ENCODE results near the gene CES5A. TPM values are rescaled to one million over a fixed set of nuclear protein-coding genes. Genes with fewer than 3 reads are reported as not detected.
A peak's percentile ranks its signal among the peaks of the same experiment; 100 is the strongest.
"Not testable (repeated sequence)": the region's sequence is repeated elsewhere in the genome, so short reads cannot be mapped to it uniquely, and the experiment has no call there.

Gene CES5A
- total RNA-seq, 1 donor from 2014 or later = 0.51 TPM

DNA sequence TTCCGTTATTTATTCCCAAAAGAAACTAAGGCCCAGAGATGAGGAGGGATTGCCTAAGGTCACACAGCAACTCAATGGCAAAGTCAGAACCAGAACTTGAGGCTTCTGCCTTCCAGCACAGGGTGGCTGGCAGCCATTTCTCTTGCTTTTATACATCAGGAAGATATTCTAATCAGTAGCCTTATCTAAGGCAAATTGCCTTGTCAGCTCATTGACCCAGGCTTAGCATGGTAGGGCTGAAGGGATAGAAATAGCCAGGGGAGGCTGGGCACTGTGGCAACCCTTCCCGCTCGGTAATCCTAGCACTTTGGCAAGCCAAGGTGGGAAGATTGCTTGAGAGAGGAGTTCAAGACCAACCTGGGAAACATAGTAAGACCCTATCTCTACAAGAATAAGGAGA, 40.0 kb downstream of the CES5A start:
- intact Hi-C loops (cut with DNase I); DNase-seq (ENCODE audit: missing footprints): not testable (repeated sequence)

GRCh38 chr16:55834049-55834448, 41.1 kb downstream of the CES5A start:
- ATAC-seq (no peak), DNase-seq (ENCODE audit: missing footprints) (no peak)
- intact Hi-C loops (cut with DNase I) = no loop called here

More for the DNA sequence above, 40.0 kb downstream of the CES5A start:
- ATAC-seq = not testable (repeated sequence)

DNA sequence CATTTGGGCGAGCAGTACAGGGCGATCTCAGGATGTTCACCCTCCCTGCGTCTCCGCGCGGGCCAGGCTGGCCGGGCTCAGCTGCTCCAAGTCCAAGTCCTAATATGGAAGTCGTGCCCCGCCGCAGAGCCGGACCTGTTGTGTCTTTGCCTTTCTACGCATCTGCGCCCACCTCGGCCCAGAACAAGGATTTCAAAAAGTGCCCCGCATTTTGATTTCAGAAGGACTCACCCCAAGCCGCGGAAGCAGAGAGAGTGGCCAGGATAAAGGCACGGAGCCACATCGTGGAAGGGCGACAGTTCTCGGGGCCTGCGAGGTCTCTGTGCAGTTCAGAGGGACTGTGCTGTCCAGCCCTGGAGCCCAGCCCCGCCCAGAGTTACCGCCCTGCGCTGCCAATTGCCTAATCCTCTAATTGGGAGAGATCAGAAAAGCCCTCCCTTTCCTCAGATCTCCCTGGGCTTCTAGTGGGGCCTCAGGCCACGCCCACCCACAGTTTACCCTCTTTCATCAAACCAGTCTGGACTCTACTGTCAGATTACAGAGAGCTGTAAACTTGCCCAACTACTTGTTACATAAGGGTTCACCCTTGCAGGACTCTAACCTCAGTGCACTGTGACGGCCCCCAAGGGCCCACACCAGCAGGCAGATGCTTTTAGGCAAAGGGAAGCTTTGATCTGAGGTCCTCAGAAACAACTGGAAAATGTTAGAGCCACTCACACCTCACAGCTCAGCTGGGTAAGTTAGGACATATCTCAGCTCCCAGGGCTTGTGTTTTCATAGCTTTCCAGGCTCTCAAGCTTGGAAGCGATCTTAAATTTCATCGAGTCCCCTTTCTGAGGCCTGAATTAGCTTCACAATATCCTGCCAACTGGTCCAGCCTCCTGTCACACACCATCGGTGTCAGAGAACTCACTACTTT, 42.1 kb downstream of the CES5A start, which contains the start of gene CES1:
Gene CES1 (minus strand): TSS at position 324 of the 919 bp plus-strand sequence. CDS start 41 bp downstream, at position 283.
- intact Hi-C loops (cut with DNase I) = loop anchor here (2.0 kb wide), 1 partner anchor 72 kb away; no protein-coding TSS in a partner anchor
- DNase-seq (ENCODE audit: missing footprints) = peak; percentile 92
- peak; percentile 91 for ATAC-seq

- intact Hi-C loops (cut with DNase I) = loop anchor here (2.0 kb wide), 1 partner anchor 72 kb away; no protein-coding TSS in a partner anchor
- ATAC-seq (no peak), DNase-seq (ENCODE audit: missing footprints) (no peak)
These were observed 42.8 kb downstream of the CES5A start for GRCh38 chr16:55832425-55832772.

DNA sequence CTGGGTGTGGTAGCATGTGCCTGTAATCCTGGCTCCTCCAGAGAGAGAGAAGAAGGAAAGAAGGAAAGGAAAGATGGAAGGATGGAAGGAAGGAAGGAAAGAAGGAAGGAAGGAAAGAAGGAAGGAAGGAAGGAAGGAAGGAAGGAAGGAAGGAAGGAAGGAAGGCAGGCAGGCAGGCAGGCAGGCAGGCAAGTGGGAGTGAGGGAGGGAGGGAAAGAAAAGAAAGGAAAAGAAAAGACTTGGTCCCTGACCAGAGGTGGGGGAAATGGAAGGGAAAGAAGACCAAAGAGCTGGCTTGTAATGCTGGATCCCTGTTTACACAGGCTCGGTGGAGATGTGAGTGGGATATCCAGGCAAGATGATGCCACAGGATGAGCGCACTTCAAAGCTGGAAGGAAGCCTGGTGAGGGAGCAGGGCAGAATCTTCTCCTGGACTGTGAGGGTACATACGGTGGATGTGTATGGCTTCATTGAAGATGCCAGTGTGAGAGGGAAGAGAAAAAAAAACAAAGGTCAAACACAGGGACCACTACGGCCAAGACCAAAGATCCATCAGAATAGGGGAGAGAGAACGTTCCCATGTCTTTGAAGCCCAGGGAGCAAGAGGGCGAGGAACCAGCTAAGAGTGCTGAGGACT, 44.4 kb downstream of the CES5A start:
- ATAC-seq (no peak), DNase-seq (ENCODE audit: missing footprints) (no peak)
- intact Hi-C loops (cut with DNase I) = no loop called here

DNA sequence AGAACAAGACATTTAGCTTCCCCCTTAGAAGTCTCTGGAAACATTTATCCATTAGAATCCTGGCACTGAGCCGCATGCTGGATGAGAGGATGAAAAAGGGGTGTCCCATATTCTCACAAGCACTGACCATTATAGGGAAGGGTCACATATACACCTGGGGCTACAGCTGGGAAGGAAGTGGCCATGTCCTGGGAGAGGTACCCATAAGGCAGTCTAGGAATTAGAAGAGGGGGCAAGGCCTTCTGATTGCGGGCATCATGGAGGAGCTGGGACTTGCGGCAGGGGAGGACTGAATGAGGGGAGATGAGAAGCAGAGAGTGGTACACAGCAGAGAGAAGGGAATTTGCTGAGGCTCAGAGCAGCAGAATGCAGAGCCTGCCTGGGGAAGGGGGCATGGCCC, 45.9 kb downstream of the CES5A start:
- intact Hi-C loops (cut with DNase I); DNase-seq (ENCODE audit: missing footprints); ATAC-seq: not testable (repeated sequence)

- ATAC-seq (no peak), DNase-seq (ENCODE audit: missing footprints) (no peak)
- intact Hi-C loops (cut with DNase I) = no loop called here
These were observed 46.5 kb downstream of the CES5A start for GRCh38 chr16:55828680-55829079.

DNA sequence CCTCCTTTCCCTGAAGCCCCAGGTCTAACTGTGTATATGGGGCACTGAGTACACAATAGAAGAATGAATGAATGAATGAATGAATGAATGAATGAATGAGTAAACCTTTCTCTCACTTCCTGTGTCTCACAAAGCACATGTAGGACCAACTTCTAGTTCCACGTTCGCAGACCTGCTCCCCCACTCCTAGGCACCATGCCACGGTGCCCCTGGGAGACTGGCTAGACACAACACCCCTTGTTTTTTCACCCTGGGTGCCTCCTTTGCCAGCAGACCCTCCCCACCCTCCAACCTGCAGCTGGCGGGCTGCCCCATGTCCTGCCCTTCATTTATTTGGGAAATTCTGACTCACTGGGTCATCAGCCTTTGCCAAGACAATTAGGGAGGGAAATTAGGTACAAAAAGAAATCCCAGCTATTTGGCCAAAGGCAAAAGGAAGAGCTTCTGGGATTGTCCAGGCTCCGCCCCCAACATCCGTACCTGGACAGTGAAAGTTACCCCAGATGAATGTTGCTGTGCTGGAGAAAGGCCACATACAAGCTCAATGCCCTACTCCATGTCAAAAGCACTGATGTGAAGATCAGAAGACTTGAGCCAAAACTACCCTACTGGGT, 50.0 kb downstream of the CES5A start:
- intact Hi-C loops (cut with DNase I) = no loop called here
- DNase-seq (ENCODE audit: missing footprints) (no peak), ATAC-seq (no peak)

DNA sequence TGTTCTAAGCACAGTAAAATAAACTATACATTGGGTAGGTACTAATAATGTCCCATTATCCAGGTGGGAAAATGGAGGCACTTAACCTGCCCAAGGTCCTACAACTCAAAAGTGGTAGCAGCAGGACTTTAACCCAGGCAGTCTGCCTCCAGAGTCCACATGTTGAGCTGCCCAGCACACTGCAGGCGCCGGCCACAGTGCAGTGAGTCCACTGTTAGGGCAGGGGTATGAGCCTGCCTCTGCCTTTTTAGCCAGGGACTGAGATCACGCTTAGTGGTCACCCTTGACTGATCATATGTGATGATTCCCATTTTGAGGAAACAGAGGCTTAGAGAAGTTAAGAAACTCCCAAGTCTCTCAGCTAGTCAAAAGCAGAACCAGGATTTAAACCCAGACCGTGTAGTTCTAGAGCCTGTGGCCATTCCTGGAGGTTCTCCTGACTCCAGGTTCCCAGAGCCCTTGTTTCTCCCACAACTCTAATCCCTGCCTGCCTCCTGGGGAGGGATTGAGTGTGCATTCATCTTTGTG, 50.6 kb downstream of the CES5A start:
- intact Hi-C loops (cut with DNase I) = no loop called here
- no peak for DNase-seq (ENCODE audit: missing footprints)
- no peak for ATAC-seq

DNA sequence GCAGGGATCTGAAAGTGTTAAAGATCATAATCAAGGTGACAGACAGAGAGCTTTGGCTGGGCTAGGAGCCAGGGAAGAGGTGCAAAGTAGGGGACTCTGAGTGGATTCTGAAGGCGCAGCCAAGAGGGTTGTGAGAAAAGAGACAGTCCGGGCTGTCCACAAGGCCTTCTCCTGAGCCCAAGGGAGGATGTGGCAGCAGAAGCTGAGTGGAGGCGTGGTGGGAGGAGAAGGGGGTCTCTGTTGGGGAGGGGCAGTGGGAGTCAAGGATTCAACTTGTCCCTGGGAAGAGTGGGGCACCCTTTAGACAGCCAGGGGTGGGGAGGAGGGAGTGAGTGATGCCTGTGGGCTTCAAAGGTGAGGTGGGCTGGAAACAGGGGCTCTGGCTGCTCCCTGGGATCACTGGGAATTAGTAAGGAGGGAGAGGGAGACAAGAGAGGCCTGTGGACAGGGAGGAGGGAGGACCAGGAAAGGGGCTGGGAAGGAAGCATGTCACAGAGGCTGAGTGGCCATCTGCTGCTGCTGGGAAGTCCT, 52.8 kb downstream of the CES5A start:
- intact Hi-C loops (cut with DNase I) = no loop called here
- DNase-seq (ENCODE audit: missing footprints) (no peak), ATAC-seq (no peak)

- DNase-seq (ENCODE audit: missing footprints) = no peak
- ATAC-seq = no peak
- intact Hi-C loops (cut with DNase I) = no loop called here
These were observed 54.0 kb downstream of the CES5A start for GRCh38 chr16:55821210-55821609.

GRCh38 chr16:55820615-55821014, 54.6 kb downstream of the CES5A start:
- no peak for DNase-seq (ENCODE audit: missing footprints)
- intact Hi-C loops (cut with DNase I) = no loop called here
- no peak for ATAC-seq

GRCh38 chr16:55817236-55817912, 57.8 kb downstream of the CES5A start:
- ATAC-seq (no peak), DNase-seq (ENCODE audit: missing footprints) (no peak)
- intact Hi-C loops (cut with DNase I) = no loop called here

DNA sequence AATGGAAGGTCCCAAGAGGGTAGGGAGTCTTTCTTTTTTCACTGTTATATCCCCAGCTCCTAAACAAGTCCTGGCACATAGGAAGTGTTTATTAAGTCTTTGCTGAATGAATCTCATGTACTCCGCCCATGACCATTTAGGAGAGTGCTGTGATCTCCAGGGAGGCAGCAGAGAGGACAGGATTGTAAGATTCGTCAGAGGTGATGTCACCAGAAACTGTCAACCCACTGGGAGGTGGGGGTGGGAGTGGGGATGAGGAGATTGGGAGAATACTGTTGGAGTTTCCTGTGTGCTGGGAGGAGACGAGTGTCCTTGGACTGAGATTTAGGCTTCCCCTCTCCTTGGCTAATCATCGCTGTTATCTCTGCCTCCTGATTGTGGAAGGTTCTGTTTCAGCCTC, 59.0 kb downstream of the CES5A start:
- DNase-seq (ENCODE audit: missing footprints); intact Hi-C loops (cut with DNase I): not testable (repeated sequence)
- ATAC-seq = peak; percentile 75

GRCh38 chr16:55815320-55815719, 59.9 kb downstream of the CES5A start:
- intact Hi-C loops (cut with DNase I) = no loop called here
- ATAC-seq = no peak
- DNase-seq (ENCODE audit: missing footprints) = no peak

- intact Hi-C loops (cut with DNase I); ATAC-seq; DNase-seq (ENCODE audit: missing footprints): not testable (repeated sequence)
These were observed 61.0 kb downstream of the CES5A start for GRCh38 chr16:55814174-55814573.

GRCh38 chr16:55813730-55814129, 61.4 kb downstream of the CES5A start:
- intact Hi-C loops (cut with DNase I); DNase-seq (ENCODE audit: missing footprints); ATAC-seq: not testable (repeated sequence)

DNA sequence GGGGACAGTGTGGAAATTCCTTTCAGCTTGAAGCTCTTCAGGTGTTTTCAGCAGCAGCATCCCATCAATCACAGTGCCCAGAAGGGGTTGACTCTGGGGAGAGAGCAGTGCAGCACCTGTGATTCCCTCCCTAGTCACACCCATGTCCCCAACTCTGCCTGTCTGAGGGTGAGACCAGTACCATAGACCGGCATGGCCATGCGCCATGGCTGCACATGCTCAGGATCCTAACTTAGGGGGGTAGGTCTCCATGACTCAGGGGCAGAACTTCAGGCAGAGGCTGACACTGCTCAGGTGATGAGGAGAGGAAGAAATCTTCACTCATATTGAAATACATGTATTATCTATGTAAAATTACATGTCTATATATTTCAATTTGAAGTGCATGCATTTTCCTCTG, 62.2 kb downstream of the CES5A start:
- intact Hi-C loops (cut with DNase I) = no loop called here
- ATAC-seq (no peak), DNase-seq (ENCODE audit: missing footprints) (no peak)
